A172 (cell line): Measurements from ENCODE around the gene IGLL5. TPM values are rescaled to one million over a fixed set of nuclear protein-coding genes. Genes with fewer than 3 reads are reported as not detected.
A peak's percentile ranks its signal among the peaks of the same experiment; 100 is the strongest.

ENCODE experiments used
- DNase-seq: peaks from one replicate; pipeline ENCODE4 v3.0.0-alpha.2; 2015; ENCODE audit warnings: low spot score
- total RNA-seq: library from RNA; depleted of rRNA; stranded (reverse); fragments of >200 nt; shearing (Covaris generic); gene quantifications from 2 replicates; pipeline ENCODE4 v1.2.3, GENCODE V29; 2014

The IGLL5 gene
- total RNA-seq, 1 experiment from 2014 or later = not detected

GRCh38 chr22:22927196-22927887 is 39.7 kb downstream of the IGLL5 start:
- DNase-seq = peak; percentile 10

- DNase-seq = no peak
Measured at GRCh38 chr22:22927888-22928665, 40.5 kb downstream of the IGLL5 start.

- peak; percentile 74 for DNase-seq
Measured at GRCh38 chr22:22928666-22929380, 41.2 kb downstream of the IGLL5 start.

GRCh38 chr22:22929381-22930221 is 42.0 kb downstream of the IGLL5 start:
- DNase-seq = no peak

GRCh38 chr22:22930222-22930497 is 42.5 kb downstream of the IGLL5 start:
- DNase-seq = no peak

GRCh38 chr22:22930571-22931556 is 43.2 kb downstream of the IGLL5 start:
- DNase-seq = no peak

GRCh38 chr22:22931557-22932270 is 44.1 kb downstream of the IGLL5 start:
- DNase-seq = no peak

- no peak for DNase-seq
Measured at GRCh38 chr22:22932512-22932941, 44.9 kb downstream of the IGLL5 start.

- no peak for DNase-seq
Measured at GRCh38 chr22:22933100-22933806, 45.6 kb downstream of the IGLL5 start.

GRCh38 chr22:22933807-22934542 is 46.4 kb downstream of the IGLL5 start:
- DNase-seq = no peak

- DNase-seq = no peak
Measured at GRCh38 chr22:22934543-22935055, 47.0 kb downstream of the IGLL5 start.

GRCh38 chr22:22935056-22935545 is 47.5 kb downstream of the IGLL5 start:
- no peak for DNase-seq

GRCh38 chr22:22935546-22936157 is 48.0 kb downstream of the IGLL5 start:
- DNase-seq = no peak

- DNase-seq = no peak
Measured at GRCh38 chr22:22936180-22936914, 48.7 kb downstream of the IGLL5 start.

GRCh38 chr22:22936915-22937656 is 49.5 kb downstream of the IGLL5 start:
- DNase-seq = no peak

- DNase-seq = no peak
Measured at GRCh38 chr22:22937894-22938480, 50.4 kb downstream of the IGLL5 start.
